Liver (tissue), 9 donors: ENCODE measurements around the gene VSIG10L. TPM values are rescaled to one million over a fixed set of nuclear protein-coding genes. Genes with fewer than 3 reads are reported as not detected.

Experiments
- DNase-seq: peaks from one replicate; pipeline ENCODE4 v3.0.0-alpha.2; 2017; ENCODE audit warnings: low spot score
- H3K27ac ChIP-seq, 2 donors: one replicate each; pipeline ENCODE4 v1.7.0; 2013; ENCODE audit warnings: inconsistent platforms in 2 of 2, low read length in 2 of 2, control low read depth in 1 of 2, low read depth in 1 of 2, mild to moderate bottlenecking in 1 of 2
- H3K27me3 ChIP-seq, 4 donors: one replicate each; pipeline versions ENCODE4 v1.6.1 to v1.7.0; 2013; ENCODE audit warnings: low read length in 3 of 4, inconsistent platforms in 1 of 4, mild to moderate bottlenecking in 1 of 4, moderate library complexity in 1 of 4; ENCODE audit not compliant: control insufficient read depth in 4 of 4, insufficient read depth in 4 of 4
- H3K36me3 ChIP-seq, 4 donors: one replicate each; pipeline versions ENCODE4 v1.6.1 to v1.7.0; 2013; ENCODE audit warnings: low read length in 3 of 4, mild to moderate bottlenecking in 3 of 4, low read depth in 1 of 4, moderate library complexity in 1 of 4; ENCODE audit not compliant: control insufficient read depth in 4 of 4, insufficient read depth in 3 of 4
- H3K4me1 ChIP-seq, 4 donors: one replicate each; pipeline versions ENCODE4 v1.6.1 to v1.7.0; 2013; ENCODE audit warnings: low read length in 3 of 4, mild to moderate bottlenecking in 3 of 4, moderate library complexity in 1 of 4; ENCODE audit not compliant: control insufficient read depth in 4 of 4, insufficient read depth in 4 of 4
- H3K4me3 ChIP-seq, 3 donors: one replicate each; pipeline versions ENCODE4 v1.6.1 to v1.7.0; 2013; ENCODE audit warnings: low read length in 3 of 3, control low read depth in 1 of 3, low read depth in 1 of 3, mild to moderate bottlenecking in 1 of 3
- H3K9ac ChIP-seq, 2 donors: one replicate each; pipeline ENCODE4 v1.7.0; 2013; ENCODE audit warnings: low read length in 2 of 2, mild to moderate bottlenecking in 2 of 2, moderate library complexity in 2 of 2, control low read depth in 1 of 2, low read depth in 1 of 2
- H3K9me3 ChIP-seq, 4 donors: one replicate each; pipeline versions ENCODE4 v1.6.1 to v1.7.0; 2013; ENCODE audit warnings: low read length in 3 of 4; ENCODE audit not compliant: control insufficient read depth in 4 of 4
- ATF3 ChIP-seq: IDR thresholded peaks from 2 replicates; pipeline ENCODE4 v1.6.1; 2016; ENCODE audit warnings: antibody characterized with exemption
- EGR1 ChIP-seq, 2 donors: IDR thresholded peaks; 2 replicates each; pipeline ENCODE4 v1.6.1; 2016 to 2018; ENCODE audit warnings: antibody characterized with exemption in 2 of 2, low read depth in 2 of 2
- FOXA1 ChIP-seq: IDR thresholded peaks from 2 replicates; pipeline ENCODE4 v1.6.1; 2016; ENCODE audit warnings: antibody characterized with exemption
- FOXA2 ChIP-seq: IDR thresholded peaks from 2 replicates; pipeline ENCODE4 v1.6.1; 2016; ENCODE audit warnings: antibody characterized with exemption
- GABPA ChIP-seq, 2 donors: IDR thresholded peaks in 1 of 2; conservative IDR thresholded peaks in 1 of 2; 2 replicates each; pipeline ENCODE4 v1.6.1; 2016; ENCODE audit warnings: antibody characterized with exemption in 2 of 2, mild to moderate bottlenecking in 1 of 2, moderate library complexity in 1 of 2
- HNF4G ChIP-seq: IDR thresholded peaks from 2 replicates; pipeline ENCODE4 v1.6.1; 2016; ENCODE audit warnings: antibody characterized with exemption
- JUND ChIP-seq, 2 donors: IDR thresholded peaks; 2 replicates each; pipeline ENCODE4 v1.6.1; 2016; ENCODE audit warnings: antibody characterized with exemption in 2 of 2
- NR2F2 ChIP-seq: IDR thresholded peaks from 2 replicates; pipeline ENCODE4 v1.6.1; 2016; ENCODE audit warnings: antibody characterized with exemption
- RAD21 ChIP-seq, 2 donors: IDR thresholded peaks; 2 replicates each; pipeline ENCODE4 v1.6.1; 2016; ENCODE audit warnings: antibody characterized with exemption in 2 of 2, mild to moderate bottlenecking in 2 of 2
- SP1 ChIP-seq: IDR thresholded peaks from 2 replicates; pipeline ENCODE4 v1.6.1; 2018; ENCODE audit warnings: antibody characterized with exemption, mild to moderate bottlenecking
- TAF1 ChIP-seq: conservative IDR thresholded peaks from 2 replicates; pipeline ENCODE4 v1.6.1; 2016; ENCODE audit warnings: antibody characterized with exemption, mild to moderate bottlenecking
- YY1 ChIP-seq: IDR thresholded peaks from 2 replicates; pipeline ENCODE4 v1.6.1; 2016; ENCODE audit warnings: antibody characterized with exemption, mild to moderate bottlenecking
- ZBTB33 ChIP-seq: IDR thresholded peaks from 2 replicates; pipeline ENCODE4 v1.6.1; 2016; ENCODE audit warnings: antibody characterized with exemption
- WGBS: extraction: QIAGEN DNeasy Blood & Tissue Kit; methylation state at CpG from one replicate; pipeline ENCODE4 v1.1.7; 2013; 5-methylcytosine and 5-hydroxymethylcytosine counted together
- polyA plus RNA-seq, 2 donors: library from polyadenylated mRNA; stranded (reverse) in 1 of 2; unstranded in 1 of 2; fragments of 200-250 nt in 1 of 2; fragments of >200 nt in 1 of 2; fragmentation: Nextera tagmentation in 1 of 2; extraction: Ambion mirVana in 1 of 2; gene quantifications; one replicate each; pipeline versions ENCODE4 v1.2.1 to v1.2.3, GENCODE V29; 2013 to 2015
- total RNA-seq, 2 donors: library from RNA; depleted of rRNA; stranded (reverse); fragments of >200 nt; gene quantifications; one replicate each; pipeline ENCODE4 v1.2.3, GENCODE V29; 2014
- TF ChIP-seq, protein P1 (sequence below): IDR thresholded peaks from 2 replicates; pipeline ENCODE4 v1.6.1; 2016; ENCODE audit warnings: antibody characterized with exemption
- TF ChIP-seq, protein P2 (sequence below): IDR thresholded peaks from 2 replicates; pipeline ENCODE4 v1.6.1; 2016; ENCODE audit warnings: antibody characterized with exemption, mild to moderate bottlenecking
- donor health status: healthy.
- donor health status: healthy.
- donor health status: healthy.
- donor health status: healthy.
- donor health status: healthy.

VSIG10L gene
- total and polyA plus RNA-seq, 4 donors, result 0.60 to 1.8 (median 0.83) TPM

DNA sequence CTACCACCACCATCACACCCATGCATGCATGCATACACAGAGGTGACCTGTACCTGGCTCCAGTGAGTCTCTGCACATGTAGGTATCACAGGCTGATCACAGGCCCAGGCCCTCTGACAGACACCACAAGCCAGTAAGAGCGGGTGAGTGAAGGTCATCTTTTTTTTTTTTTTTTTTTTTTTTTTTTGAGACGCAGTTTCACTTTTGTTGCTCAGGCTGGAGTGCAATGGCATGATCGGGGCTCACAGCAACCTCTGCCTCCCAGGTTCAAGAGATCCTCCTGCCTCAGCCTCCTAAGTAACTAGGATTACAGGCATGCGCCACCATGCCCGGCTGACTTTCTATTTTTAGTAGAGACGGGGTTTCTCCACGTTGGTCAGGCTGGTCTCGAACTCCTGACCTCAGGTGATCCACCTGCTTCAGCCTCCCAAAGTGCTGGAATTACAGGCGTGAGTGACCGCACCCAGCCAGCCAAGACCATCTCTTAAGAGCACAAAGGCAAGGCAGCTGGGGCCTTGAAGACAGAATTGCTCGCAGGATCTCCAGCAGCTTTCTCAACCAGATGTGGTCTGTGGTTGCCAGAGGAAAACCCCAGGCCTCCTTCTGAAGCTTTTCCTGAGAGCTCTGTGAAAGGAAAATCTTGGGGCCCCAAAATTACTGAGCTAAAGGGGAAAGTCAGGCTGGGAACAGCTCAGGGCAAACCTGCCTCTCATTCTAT lies 33.7 kb upstream of the VSIG10L start:
- Histone ChIP-seq H3K9me3 (no peaks in the 10 kb centered on the region), H3K9ac (no peak overlapping the region), H3K36me3 (no peaks in the 10 kb centered on the region), H3K27ac (no peak overlapping the region), H3K4me1 (peaks cover 0 to 2% (median 0%) of the 10 kb centered on the region in 4 donors), H3K4me3 (no peak overlapping the region), H3K27me3 (no peaks in the 10 kb centered on the region)
- WGBS, result 68% methylated on average over 11 of the region's 11 CpGs
- TF ChIP-seq, protein P1, sequence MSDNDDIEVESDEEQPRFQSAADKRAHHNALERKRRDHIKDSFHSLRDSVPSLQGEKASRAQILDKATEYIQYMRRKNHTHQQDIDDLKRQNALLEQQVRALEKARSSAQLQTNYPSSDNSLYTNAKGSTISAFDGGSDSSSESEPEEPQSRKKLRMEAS, result no peak
- TF ChIP-seq RAD21 (IDR thresholded peaks at IDR 0.05) (no peak), ATF3 (no peak), JUND (IDR thresholded peaks at IDR 0.05) (no peak), GABPA (IDR thresholded peaks at IDR 0.05 in 1 of 2, conservative IDR thresholded peaks at IDR 0.05 in 1 of 2) (no peak), SP1 (no peak), HNF4G (no peak)
- TF ChIP-seq, protein P2, sequence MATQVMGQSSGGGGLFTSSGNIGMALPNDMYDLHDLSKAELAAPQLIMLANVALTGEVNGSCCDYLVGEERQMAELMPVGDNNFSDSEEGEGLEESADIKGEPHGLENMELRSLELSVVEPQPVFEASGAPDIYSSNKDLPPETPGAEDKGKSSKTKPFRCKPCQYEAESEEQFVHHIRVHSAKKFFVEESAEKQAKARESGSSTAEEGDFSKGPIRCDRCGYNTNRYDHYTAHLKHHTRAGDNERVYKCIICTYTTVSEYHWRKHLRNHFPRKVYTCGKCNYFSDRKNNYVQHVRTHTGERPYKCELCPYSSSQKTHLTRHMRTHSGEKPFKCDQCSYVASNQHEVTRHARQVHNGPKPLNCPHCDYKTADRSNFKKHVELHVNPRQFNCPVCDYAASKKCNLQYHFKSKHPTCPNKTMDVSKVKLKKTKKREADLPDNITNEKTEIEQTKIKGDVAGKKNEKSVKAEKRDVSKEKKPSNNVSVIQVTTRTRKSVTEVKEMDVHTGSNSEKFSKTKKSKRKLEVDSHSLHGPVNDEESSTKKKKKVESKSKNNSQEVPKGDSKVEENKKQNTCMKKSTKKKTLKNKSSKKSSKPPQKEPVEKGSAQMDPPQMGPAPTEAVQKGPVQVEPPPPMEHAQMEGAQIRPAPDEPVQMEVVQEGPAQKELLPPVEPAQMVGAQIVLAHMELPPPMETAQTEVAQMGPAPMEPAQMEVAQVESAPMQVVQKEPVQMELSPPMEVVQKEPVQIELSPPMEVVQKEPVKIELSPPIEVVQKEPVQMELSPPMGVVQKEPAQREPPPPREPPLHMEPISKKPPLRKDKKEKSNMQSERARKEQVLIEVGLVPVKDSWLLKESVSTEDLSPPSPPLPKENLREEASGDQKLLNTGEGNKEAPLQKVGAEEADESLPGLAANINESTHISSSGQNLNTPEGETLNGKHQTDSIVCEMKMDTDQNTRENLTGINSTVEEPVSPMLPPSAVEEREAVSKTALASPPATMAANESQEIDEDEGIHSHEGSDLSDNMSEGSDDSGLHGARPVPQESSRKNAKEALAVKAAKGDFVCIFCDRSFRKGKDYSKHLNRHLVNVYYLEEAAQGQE, result no peak
- no peak for DNase-seq

DNA sequence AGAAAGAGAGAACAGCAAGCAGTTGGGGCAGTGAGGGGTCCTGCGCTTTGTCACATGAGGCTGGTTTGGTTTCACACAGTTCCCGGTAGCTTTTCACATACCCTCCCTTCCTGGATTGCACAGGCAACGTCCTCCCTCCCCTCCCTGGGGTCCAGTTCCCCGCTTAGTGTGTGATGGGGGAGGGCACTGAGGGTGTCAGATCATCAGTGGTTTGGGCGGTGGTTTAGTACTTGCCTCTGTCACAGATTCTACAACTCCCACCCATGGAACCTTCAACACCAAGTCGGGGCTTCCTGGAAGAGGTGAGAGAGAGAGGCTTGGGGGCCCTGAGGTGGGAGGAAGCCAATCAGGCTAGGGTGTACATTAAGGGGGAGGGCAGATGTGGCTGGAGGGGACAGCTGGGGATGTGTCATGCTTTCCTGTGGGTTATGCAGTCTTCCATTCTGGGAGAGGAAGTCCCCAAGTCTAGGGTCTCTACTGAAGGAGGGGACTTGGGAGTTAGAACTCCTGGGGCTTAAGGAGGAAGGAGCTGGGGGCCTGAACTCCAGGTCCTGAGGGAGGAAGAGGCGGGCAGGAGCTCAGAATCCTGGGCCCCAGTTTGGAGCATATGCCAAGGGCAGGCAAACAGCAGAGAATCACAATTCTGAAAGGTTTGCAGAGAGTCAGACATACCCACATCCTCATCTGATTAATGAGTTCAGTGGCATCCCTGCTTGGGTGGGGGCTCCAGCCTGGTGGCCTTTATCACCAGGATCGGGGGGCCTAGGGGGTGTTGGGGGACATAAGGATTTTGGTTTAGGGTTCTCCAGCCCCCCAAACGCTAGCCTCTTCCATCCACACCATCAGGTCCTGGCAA lies 30.9 kb upstream of the VSIG10L start, which contains the start of gene NKG7:
NKG7 (minus strand) TSS at position 6 of the 856 bp plus-strand sequence. CDS start 119 bp downstream, outside the sequence.
- Histone ChIP-seq H3K9ac (no peak within 1 kb of the TSS), H3K36me3 (no peaks in the 10 kb centered on the region), H3K9me3 (no peaks in the 10 kb centered on the region), H3K27me3 (no peaks in the 10 kb centered on the region), H3K27ac (peak within 1 kb of the TSS; percentile 10 to 26), H3K4me3 (peak within 1 kb of the TSS in 1 of 3 donors; percentile 1), H3K4me1 (peaks cover 0 to 10% (median 1%) of the 10 kb centered on the region in 4 donors)
- no peak for DNase-seq
- 53% methylated on average over 9 of the region's 9 CpGs for WGBS
- TF ChIP-seq NR2F2, result no peak
- TF ChIP-seq YY1, result no peak
- TF ChIP-seq, protein P2, result no peak
- TF ChIP-seq FOXA1, result no peak
- TF ChIP-seq EGR1 (IDR thresholded peaks at IDR 0.05; ENCODE audit: low read depth in 2 of 2), result no peak
- TF ChIP-seq TAF1, result no peak
- no peak for TF ChIP-seq FOXA2
- TF ChIP-seq ZBTB33, result no peak
